HTR-8/SVneo (cell line): ENCODE measurements around the gene FBLN2.

Experiments used
- DNase-seq: peaks from one replicate; pipeline ENCODE4 v3.0.0; 2011; ENCODE audit warnings: low spot score, mixed read lengths; ENCODE audit not compliant: insufficient read length
- FAIRE-seq: peaks from 2 replicates; lab custom pipeline; 2011; peaks lifted over from hg19 to GRCh38; lab: Jason Lieb, UNC

FBLN2 gene

GRCh38 chr3:13654330-13655060, 105.6 kb downstream of the FBLN2 start:
- no peak for FAIRE-seq
- no peak for DNase-seq

- DNase-seq, result peak; percentile 51
- FAIRE-seq, result no peak
Measured at GRCh38 chr3:13655061-13655913, 106.4 kb downstream of the FBLN2 start.

- DNase-seq, result no peak
- FAIRE-seq, result peak; percentile 4
Measured at GRCh38 chr3:13656584-13657301, 107.8 kb downstream of the FBLN2 start.

GRCh38 chr3:13657660-13658435, 108.9 kb downstream of the FBLN2 start:
- FAIRE-seq, result peak; percentile 33
- peak; percentile 87 for DNase-seq

- DNase-seq (no peak), FAIRE-seq (no peak)
Measured at GRCh38 chr3:13658681-13659080, 109.8 kb downstream of the FBLN2 start.

GRCh38 chr3:13659221-13659969, 110.5 kb downstream of the FBLN2 start:
- FAIRE-seq, result no peak
- no peak for DNase-seq

GRCh38 chr3:13660042-13660874, 111.3 kb downstream of the FBLN2 start:
- FAIRE-seq, result no peak
- no peak for DNase-seq

GRCh38 chr3:13661121-13661520, 112.2 kb downstream of the FBLN2 start:
- DNase-seq (no peak), FAIRE-seq (no peak)

GRCh38 chr3:13662238-13662847, 113.4 kb downstream of the FBLN2 start:
- no peak for FAIRE-seq
- DNase-seq, result no peak

GRCh38 chr3:13663781-13664535, 115.0 kb downstream of the FBLN2 start:
- no peak for FAIRE-seq
- no peak for DNase-seq

GRCh38 chr3:13665582-13666226, 116.8 kb downstream of the FBLN2 start:
- FAIRE-seq, result no peak
- no peak for DNase-seq

- no peak for DNase-seq
- FAIRE-seq, result no peak
Measured at GRCh38 chr3:13666227-13666619, 117.3 kb downstream of the FBLN2 start.

- no peak for DNase-seq
- FAIRE-seq, result no peak
Measured at GRCh38 chr3:13666781-13667709, 118.1 kb downstream of the FBLN2 start.

- FAIRE-seq (no peak), DNase-seq (no peak)
Measured at GRCh38 chr3:13668136-13668535, 119.2 kb downstream of the FBLN2 start.

GRCh38 chr3:13669457-13669856, 120.5 kb downstream of the FBLN2 start:
- DNase-seq (no peak), FAIRE-seq (no peak)

GRCh38 chr3:13670292-13670691, 121.4 kb downstream of the FBLN2 start:
- no peak for DNase-seq
- no peak for FAIRE-seq
